DMS 273 treated with DMSO at 0.1 percent for 48 hours (cell line): ENCODE data around the gene NDST1.

Experiments
- DNase-seq: peaks from one replicate; lab custom pipeline; 2025; lab: John Stamatoyannopoulos, UW

Gene NDST1

DNA sequence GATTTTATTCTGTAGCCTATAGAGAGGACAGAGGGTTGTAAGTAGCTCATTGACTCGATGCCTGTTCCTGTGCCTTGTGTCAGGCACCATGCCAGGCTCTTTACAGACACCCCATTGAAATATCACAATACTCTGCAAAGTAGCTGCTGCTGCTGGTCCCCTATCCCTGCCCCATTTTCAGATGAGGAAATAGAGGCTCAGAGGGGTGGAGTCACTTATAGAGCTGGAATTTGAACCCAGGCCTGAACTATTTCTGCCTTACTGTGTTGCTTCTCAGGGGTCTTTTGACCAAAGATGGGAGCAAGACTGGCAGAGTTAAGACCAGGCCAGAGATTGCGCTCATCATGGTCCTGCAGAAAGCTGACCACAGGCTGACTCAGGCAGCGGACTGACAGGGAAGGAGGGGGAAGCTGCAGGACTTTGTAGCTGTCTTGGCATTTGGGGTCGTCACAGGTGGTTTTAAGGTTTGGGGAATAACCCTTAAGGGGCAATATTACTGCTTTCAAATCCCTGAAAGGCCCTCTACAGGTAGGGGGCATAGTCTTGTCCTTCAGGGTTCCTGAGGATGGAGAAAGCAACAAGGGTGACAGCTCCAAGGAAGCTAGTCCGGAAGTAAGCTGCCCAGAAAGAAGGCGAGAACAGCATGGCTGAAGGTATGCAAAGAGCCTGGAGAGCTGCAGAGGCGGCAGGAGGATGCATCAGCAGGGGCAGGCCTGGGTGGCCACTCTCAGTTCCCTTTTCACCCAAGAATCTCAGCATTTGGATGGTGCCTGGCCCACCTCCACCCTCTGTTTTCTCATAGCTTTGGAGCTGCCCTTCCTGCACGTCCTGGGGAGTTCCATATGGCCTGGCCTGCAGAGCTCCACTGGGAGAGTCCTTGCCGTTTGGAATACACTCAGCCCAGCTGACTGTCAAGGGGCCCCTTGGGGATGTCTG is 18.3 kb upstream of the NDST1 start:
- no peak for DNase-seq

DNA sequence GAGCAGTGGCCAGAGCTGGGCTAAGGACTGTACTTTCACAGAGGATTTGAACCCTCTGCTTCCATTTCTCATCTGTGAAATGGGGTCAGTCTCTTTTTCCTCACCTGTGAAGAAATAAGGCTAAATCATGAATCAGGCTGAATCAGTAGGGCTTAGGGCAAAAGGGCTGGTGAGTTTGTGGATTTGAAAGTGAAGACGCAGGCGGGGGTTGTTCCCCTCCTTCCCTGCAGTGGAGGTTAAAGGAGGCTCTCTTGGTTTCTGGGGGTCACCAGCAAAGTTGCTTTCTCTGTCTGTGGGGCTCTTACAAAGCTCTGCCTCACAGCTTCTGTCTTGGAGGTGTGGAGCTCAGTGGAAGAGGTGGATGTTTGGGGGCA is 17.6 kb upstream of the NDST1 start:
- DNase-seq = no peak

DNA sequence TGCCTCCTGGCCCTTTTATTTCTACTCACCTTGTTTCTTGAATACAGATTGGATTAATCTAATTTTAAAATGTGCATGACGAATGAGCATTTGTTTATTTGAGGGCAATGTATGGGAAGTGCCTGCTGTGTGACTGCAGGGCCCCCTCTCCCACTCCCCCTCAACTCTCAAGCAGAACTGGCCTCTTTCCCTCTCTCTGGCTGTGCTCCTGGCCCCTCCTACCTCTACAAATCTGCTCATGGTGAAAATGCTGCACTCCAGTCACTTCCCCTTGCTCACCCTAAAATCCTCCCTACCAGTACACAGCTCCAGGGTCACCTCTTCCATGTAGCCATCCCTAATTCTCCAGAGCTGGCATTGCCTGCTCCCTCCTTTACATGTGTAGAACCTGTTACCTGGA is 17.2 kb upstream of the NDST1 start:
- DNase-seq = no peak

DNA sequence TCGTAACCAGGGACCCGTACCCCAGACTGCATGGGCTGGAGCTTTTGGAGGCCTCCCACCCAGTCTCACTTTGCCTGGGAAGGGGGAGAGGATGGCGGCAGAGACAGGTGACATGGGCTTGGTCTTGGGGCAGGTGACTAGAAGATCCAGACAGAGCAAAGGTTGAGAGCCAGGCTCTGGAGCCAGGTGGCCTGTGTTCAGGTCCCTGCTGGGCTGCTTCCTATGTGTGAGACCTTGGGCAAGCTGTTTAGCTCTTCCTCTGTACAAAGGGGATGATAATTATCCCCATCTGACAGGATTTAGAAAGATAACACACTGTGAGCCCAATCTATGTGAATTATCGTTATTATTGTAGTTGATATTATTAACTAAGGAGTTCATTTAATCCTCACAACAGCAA is 16.1 kb upstream of the NDST1 start:
- no peak for DNase-seq

DNA sequence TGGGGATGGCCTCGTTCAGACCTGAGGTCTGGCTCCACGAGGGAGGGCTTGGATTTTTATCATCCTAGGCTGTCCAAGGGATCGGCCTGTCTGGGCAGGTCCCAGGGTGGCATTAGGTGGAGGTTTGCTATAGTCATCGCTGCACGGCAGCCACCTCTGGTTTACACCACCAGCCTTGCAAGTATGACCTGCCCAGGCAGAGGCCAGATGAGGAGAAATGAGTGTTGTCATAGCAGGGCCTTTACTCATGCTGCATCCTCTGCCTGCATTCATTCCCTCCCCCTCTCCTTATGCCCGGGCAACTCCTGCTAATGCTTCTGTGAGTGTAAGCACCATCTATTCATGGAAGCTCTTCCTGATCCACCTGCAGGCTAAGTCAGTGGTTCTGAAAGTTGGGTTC is 15.3 kb upstream of the NDST1 start:
- no peak for DNase-seq

DNA sequence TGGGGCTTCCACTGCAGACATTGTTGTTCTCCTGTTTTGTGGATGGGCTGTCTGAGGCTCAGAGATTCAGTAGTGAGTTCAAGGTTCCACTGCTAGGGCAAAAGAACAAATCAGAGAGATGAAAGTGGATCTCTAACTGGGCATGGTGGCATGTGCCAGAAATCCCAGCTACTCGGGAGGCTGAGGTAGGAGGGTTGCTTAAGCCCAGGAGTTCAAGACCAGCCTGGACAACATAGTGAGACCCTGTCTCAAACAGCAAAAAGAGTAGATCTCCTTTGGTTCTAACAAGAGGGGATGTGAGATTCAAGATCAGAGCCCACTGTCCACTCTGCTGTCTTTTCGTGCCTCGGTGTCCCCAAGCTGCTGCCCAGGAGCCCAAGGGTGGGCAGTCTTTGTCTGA is 11.8 kb upstream of the NDST1 start:
- no peak for DNase-seq

DNA sequence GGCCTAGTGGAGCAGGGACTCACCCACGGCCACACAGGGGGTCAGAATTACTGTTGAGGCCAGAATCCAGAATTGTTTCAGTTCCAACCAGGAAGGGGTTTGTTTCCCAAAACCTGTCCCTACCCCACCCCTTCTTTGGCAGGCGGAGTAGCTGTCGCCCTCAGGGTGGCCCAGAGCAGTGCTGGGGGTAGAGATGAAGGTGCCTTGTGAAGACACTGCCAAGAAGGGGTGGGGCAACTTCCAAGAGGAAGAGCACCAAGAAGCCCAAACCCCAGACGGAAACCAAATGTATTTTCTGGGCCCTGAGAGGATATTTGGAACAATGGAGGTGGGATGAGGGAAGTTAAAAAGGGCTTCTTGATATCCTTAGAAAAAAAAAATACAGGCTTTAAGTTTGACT is 11.4 kb upstream of the NDST1 start:
- no peak for DNase-seq

DNA sequence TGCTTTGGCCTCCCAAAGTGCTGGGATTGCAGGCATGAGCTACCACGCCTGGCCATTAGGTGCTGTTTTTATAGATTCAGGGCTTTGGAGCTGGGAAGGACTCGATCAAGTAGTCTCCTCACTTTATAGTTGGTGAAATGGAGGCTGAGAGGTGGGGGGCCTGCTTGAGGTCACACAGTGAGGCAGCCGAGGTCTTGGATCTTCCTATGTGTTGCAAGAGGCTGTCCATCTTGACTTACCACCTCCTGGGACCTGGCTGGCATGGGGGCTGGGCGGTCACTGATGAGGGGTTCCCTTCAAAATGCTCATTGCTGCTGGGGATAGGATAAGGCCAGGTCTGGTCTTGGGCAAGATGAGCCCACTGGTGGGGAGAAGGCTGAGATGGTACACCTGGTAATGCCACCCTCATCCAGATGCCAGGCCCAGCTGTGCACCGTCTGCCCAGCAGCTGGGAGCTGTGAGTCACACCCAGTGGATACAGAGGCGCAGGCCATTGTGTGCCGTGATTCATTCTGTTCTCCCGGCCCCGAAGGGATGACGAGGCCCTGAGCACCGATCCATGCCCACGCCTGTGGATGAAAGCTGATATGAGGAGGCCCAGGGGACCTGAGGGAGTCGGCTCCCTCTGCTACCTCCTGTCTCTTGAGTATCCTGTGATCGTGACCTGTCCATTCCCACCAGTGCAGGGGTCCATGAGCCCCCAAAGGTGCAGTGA is 10.5 kb upstream of the NDST1 start:
- DNase-seq = peak; percentile 49

DNA sequence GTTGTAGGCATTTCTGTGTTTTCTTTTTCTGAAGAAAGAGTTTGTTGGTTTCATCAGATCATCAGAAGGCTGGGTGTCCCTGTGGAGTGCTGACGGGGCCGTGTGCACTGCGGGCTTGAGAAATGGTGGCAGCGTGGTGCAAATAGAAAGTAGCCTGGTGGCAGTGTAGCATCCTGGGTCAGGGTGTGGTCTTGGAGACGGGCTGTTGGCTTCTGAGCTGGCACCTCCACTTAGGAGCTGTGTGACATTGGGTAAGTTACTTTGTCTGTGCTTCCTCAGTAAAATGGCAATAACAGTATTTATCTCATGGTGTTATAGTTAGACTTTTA is 10.0 kb upstream of the NDST1 start:
- DNase-seq = no peak

DNA sequence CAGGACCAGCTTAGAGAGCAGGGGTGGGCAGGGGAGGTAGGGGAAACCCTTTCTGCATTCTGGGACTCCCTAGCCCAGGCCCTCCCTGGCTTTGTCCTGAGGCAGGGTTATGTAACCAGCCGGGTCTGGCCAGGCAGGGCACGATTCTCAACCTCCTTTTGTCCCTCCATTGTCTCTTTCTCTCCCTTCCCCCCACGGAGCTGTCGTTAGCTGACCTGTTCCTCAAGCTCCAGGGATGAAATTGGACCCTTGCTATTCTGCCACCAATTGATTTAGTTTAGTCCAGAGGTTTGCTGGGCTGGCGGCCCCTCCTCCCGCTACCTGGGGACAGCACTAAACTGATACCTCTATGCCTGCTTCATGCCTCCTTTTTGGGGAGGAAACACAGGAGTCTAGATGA is 9.4 kb upstream of the NDST1 start:
- no peak for DNase-seq

DNA sequence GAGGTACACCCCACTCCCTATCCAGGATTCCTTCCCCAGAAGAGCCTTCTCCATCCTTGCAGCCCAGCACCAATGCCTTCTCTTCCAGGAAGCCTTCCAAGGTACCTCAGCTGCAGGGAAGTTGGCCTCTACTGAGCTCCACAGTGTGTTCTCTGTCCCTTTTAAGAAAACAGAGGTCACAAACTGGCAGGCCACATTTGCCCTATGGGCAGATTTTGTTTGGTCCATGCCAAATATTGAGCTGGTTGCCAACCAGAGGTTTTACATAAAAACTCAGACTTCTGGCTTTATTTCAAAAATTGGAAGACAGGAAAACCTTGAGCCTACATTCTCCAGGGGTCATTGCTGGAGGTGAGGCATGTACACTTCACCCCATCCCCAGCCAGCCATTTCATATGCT is 9.0 kb upstream of the NDST1 start:
- DNase-seq = no peak

DNA sequence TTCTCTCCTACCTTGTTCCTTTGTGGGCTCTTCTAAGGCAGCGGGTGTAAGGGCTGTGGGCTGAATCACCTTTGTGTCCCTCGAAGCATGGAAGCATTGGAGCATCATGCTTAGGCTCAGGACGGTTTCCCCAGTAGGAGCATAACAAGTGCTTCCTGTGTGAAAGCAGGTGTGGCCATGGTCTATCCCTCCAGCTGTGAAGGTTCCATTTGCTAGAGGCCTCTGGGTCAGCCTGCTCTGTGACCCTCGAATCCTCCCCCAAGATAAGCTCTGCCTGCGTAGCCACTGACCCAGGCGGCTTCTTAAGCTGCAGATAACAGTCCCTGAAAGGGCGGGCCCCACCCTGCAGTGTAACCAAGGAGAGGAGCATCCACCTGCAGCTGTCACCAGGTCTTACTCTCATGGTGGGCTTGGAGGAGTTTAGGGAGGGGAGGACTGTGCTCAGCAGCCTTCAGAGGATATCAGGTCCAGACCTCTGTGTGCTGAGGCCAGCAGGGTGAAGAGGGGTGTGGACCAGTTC is 8.4 kb upstream of the NDST1 start:
- DNase-seq = no peak

DNA sequence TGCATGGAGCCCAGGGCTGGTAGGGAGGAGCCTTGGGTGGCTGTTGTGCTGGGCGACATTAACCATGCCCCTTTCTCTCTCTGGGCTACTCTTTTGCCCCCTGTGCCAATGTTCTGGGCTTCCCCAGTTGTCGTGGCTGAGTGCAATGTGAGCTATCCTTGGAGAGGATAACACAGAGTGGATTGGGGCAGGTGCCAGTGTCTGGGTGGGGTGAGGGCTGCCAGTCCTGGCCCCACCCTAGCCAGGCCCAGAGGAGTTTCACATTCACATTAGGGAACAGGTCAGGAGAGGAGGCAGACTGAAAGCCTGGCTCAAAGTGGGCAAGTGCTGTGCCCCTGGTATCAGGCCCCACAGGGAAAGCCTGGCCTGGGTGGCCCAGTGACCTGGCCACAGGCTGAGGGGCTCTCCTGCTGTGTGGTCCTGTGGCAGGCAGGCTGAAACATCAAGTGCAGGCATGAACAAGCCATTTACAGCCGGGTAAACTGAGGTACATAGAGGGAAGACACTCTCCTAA is 7.5 kb upstream of the NDST1 start:
- DNase-seq = no peak

DNA sequence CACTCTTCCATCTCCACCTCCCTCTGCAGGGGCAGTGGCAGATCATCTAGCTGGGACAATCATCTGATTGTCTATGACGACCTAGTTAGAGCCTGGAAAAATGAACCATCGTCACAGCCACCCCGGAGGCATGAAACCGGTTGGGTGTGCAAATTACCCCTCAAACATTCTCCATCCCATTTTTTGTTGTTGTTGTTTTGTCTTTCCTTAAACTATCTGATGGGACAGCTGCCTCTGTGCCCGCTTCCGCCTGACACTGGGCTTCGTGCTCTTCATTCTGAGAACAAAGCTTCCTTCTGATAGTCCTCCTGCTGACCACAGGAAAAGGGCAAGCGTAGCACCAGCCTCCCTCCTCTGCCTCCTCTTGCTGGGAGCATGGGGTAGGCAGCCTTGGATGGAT is 7.0 kb upstream of the NDST1 start:
- DNase-seq = no peak

DNA sequence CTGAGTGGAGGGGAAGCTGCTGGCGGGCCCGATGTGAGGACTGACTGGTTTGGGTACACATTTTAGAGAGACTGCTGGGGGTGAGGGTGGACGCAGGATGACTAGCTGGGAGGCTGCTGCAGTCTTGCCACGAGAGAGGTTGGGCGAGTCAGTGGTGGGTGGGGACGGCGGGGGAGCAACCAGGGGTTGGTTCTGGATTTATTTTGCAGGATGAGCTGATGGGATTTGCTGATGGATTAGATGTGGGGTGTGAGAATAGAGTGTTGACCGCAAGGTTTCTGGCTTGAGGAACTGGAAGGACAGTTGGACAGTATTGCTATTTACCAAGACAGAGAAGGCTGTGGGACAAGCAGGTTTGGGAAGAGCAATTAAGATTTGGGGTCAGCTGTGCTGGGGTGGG is 5.8 kb upstream of the NDST1 start:
- no peak for DNase-seq

DNA sequence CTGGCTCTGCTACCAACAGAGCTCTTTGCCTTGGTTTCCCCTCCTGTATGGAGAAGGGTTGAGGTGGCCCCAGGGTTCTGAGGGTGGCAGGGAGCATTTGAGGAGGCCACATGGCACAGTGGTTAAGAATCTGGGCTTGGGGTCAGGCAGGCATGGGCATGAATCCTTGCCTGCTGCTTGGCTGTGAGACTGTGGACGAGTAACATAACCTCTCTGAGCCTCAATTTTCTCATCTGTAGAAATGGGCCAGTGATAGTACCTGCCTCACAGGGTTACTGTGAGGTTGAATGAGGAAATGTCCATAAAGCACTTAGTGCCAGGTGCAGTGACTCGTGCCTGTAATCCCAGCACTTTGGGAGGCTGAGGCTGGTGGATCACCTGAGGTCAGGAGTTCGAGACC is 5.1 kb upstream of the NDST1 start:
- DNase-seq = no peak

DNA sequence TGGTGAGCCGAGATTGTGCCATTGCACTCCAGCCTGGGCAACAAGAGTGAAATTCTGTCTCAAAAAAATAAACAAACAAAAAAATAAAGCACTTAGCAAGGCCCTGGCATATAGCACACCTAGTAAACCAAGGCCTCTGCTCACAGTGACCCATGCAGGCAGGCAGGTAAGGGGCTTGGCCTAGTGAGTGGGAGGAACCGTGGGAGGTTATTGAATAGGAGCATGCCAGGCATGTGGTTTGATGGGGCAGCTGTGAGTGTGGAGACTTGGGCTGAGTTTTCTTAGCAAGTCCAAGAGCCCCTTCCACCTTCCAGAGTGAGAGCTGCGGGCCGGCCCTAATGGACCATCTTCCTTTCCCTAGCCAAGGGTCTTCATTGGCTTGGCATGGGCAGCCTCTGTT is 4.5 kb upstream of the NDST1 start:
- no peak for DNase-seq

DNA sequence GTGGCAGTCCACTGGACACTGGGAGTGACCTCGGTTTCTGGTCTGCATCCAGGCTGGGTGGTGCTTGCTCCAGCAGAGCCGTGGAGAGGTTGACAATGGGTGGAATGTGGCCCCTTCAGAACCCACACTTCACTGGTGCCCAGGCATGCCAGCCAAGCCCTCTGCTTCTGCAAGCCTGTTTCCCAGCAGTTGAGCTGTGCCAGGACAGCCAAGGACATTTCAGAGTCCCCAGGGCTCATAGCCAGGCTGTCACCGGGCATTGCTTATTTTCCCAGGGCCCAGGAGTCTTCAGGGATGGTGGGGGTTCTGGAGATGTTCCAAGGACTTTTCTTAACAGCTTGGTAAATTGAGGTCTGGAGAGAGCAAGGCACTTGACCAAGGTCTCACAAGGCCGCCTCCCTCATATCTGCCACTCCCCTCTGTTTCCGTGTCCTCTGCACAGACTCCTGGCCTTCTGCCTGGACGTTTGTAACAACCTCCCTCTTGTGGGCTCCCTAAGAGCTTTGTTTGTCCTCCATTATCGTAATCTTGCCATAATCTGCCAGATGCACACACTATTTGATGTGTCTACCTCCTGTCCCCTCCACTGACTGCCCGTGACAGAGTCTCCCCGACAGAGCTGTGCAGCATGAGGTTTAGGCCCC is 3.8 kb upstream of the NDST1 start:
- no peak for DNase-seq

DNA sequence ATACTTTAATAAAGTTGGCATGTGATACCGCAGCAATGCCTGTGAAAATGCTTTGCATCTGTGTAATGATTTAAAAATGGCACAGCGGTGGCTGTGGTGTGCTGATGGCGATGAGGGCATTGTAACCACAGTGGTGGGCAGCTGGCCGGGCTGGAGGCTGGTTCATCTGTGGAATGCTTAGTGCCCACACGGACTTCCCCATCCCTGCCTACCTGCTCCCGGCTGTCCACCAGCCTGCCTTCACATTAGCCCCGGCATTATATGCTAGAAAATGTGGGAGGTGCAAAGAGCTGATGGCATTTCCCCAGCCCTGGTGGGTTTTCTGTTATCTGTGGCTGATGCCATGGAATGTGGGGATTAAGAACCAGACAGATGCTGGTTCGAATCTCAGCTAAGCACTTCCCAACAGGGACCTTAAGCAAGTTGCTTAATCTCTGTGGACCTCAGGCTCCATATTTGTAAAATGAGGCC is 2.9 kb upstream of the NDST1 start:
- no peak for DNase-seq

DNA sequence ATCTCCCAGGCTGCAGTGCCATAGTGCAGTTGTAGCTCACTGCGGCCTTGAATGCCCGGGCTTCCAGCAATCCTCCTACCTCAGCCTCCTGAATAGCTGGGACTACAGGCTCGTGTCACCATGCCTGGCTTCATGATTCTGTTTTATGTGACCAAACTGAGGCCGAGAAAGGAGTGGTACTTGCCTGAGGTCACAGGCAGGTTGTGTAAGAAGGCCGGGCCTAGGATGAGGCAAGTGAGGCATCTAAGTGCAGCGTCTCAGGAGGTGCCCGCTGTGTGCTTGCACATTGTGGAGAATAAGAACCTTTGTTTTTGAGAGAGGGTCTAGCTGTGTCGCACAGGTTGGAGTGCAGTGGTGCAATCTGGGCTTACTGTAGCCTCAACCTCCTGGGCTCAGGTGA is 2.1 kb upstream of the NDST1 start:
- DNase-seq = no peak

DNA sequence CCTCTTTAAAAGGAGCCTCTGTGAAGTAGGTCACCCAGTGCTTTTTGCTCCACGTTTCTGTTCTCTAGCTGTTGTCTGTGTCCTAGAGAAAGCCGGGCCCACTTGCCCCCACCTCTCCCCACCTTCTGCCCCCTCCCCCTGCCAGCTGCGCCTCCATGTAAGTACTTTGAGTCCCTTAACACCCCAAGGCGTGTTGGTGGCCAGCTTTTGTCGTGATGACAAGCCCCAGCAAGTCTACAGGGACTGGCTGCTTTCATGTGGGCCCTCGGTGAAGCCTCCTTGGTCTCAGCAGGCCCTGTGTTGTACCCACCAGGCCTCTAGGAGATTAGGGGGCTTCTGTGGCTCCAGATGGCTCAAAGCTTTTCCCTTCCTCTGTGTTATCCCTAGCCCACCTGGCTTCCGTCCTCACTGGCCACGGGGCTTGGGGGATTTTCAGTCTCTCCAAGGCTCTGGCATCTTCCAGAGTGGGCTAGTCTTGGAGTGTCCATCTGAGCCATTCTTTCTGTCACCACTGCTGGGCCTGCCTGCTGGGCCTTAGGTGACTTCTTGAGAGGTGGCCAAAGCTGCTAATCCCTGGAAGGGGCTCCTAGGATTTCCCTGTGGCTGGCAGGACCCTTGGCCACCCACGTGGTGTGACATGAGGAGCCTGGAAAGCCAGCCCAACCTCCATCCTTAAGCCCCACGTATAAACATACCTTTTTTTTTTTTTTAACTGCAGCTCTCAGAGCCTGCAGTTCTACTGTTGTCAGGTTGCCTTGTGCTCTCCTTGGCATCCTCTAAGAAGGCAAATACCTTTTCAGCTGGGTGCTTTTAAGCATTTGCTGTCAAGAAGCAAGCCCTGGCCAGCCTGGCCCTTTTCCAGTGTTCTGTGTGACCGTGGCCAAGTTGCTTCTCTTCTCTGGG is 1.1 kb upstream of the NDST1 start:
- DNase-seq = no peak

DNA sequence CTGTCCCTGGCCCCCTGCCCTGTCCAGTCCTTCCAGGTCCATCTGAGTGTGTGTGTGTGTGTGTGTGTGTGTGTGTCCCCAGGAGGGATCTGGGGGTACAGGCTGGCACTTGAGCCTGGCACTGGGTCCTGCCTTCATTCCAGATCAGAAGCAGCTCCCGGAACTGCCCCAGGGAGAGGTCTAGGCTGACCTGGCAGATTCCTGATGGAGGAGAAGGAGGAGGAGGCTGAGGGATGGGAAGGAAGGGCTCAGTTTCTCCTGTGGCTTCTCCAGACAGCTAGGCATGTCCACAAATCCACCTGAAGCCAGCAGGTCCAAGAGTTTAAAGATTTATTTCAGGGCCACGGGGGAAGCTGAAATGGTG is 328 bp downstream of the NDST1 start:
- no peak for DNase-seq
